Large intestine (tissue), 3 donors: Measurements from ENCODE around the gene LAMA1. TPM values are rescaled to one million over a fixed set of nuclear protein-coding genes. Genes with fewer than 3 reads are reported as not detected.

ENCODE experiments used
- DNase-seq, 2 donors: peaks; one replicate each; pipeline versions ENCODE4 v3.0.0 to v3.0.0-alpha.2; 2013
- H3K27ac ChIP-seq: one replicate; pipeline ENCODE4 v1.5.1; 2013; ENCODE audit warnings: low read length
- H3K27me3 ChIP-seq: 2 replicates; pipeline ENCODE4 v1.6.1; 2013; ENCODE audit warnings: low read length; ENCODE audit not compliant: control insufficient read depth, insufficient read depth
- H3K36me3 ChIP-seq: 2 replicates; pipeline ENCODE4 v1.6.1; 2013; ENCODE audit warnings: low read length; ENCODE audit not compliant: control insufficient read depth, insufficient read depth
- H3K4me1 ChIP-seq: one replicate; pipeline ENCODE4 v1.6.1; 2013; ENCODE audit warnings: low read length; ENCODE audit not compliant: control insufficient read depth, insufficient read depth
- H3K4me3 ChIP-seq: one replicate; pipeline ENCODE4 v1.5.1; 2013; ENCODE audit warnings: low read length
- H3K9me3 ChIP-seq: one replicate; pipeline ENCODE4 v1.6.1; 2013; ENCODE audit warnings: mild to moderate bottlenecking, low read depth, low read length, moderate library complexity; ENCODE audit not compliant: control insufficient read depth
- WGBS: methylation state at CpG from one replicate; pipeline ENCODE4 v1.1.5; 2013; ENCODE audit warnings: low lambda C conversion rate; ENCODE audit not compliant: insufficient coverage; 5-methylcytosine and 5-hydroxymethylcytosine counted together
- polyA plus RNA-seq: library from polyadenylated mRNA; unstranded; fragments of 120-200 nt; gene quantifications from one replicate; pipeline ENCODE4 v1.2.1, GENCODE V29; 2013

LAMA1 gene
- polyA plus RNA-seq, 1 donor: 2.3 TPM

GRCh38 chr18:6938003-6938402 is 179.6 kb downstream of the LAMA1 start:
- 67% methylated on average over 1 of the region's 7 CpGs for WGBS
- H3K4me3 ChIP-seq: no peak overlapping the region
- no peaks in the 10 kb centered on the region for H3K36me3 ChIP-seq
- H3K4me1 ChIP-seq: no peaks in the 10 kb centered on the region
- no peak overlapping the region for H3K27ac ChIP-seq
- no peak for DNase-seq
- no peaks in the 10 kb centered on the region for H3K27me3 ChIP-seq
- no peaks in the 10 kb centered on the region for H3K9me3 ChIP-seq

GRCh38 chr18:6934859-6935258 is 182.7 kb downstream of the LAMA1 start:
- Histone ChIP-seq H3K4me1 (no peaks in the 10 kb centered on the region), H3K27ac (no peak overlapping the region), H3K9me3 (peaks cover under 1% of the 10 kb centered on the region), H3K36me3 (no peaks in the 10 kb centered on the region), H3K4me3 (no peak overlapping the region), H3K27me3 (no peaks in the 10 kb centered on the region)
- DNase-seq: no peak
- no CpG with 5 or more reads among the region's 1 CpG for WGBS

GRCh38 chr18:6929370-6930102 is 188.1 kb downstream of the LAMA1 start:
- Histone ChIP-seq H3K36me3 (no peaks in the 10 kb centered on the region), H3K4me1 (peaks cover 2% of the 10 kb centered on the region), H3K27ac (no peak overlapping the region), H3K9me3 (peaks cover 5% of the 10 kb centered on the region), H3K27me3 (no peaks in the 10 kb centered on the region), H3K4me3 (no peak overlapping the region)
- no CpG with 5 or more reads among the region's 45 CpGs for WGBS
- DNase-seq: no peak

- Histone ChIP-seq H3K27me3 (no peaks in the 10 kb centered on the region), H3K4me3 (no peak overlapping the region), H3K27ac (no peak overlapping the region), H3K36me3 (no peaks in the 10 kb centered on the region), H3K9me3 (peaks cover 5% of the 10 kb centered on the region), H3K4me1 (peaks cover 2% of the 10 kb centered on the region)
- no CpG with 5 or more reads among the region's 11 CpGs for WGBS
- DNase-seq: no peak
Observed at GRCh38 chr18:6928359-6928758, 189.2 kb downstream of the LAMA1 start.

- DNase-seq: no peak
- no peaks in the 10 kb centered on the region for H3K36me3 ChIP-seq
- WGBS: 33% methylated on average over 1 of the region's 2 CpGs
Observed at GRCh38 chr18:6927153-6927552, 190.4 kb downstream of the LAMA1 start.

GRCh38 chr18:6923220-6923619 is 194.4 kb downstream of the LAMA1 start:
- Histone ChIP-seq H3K36me3 (no peaks in the 10 kb centered on the region), H3K9me3 (peaks cover 6% of the 10 kb centered on the region), H3K27me3 (no peaks in the 10 kb centered on the region), H3K4me3 (no peak overlapping the region), H3K4me1 (peaks cover 2% of the 10 kb centered on the region), H3K27ac (no peak overlapping the region)
- 40% methylated on average over 1 of the region's 1 CpG for WGBS
- no peak for DNase-seq

More at GRCh38 chr18:6927153-6927552, 190.4 kb downstream of the LAMA1 start:
- H3K27ac ChIP-seq: no peak overlapping the region
- H3K4me3 ChIP-seq: no peak overlapping the region
- peaks cover 2% of the 10 kb centered on the region for H3K4me1 ChIP-seq
- peaks cover 5% of the 10 kb centered on the region for H3K9me3 ChIP-seq
- no peaks in the 10 kb centered on the region for H3K27me3 ChIP-seq

- no peak for DNase-seq
- peaks cover 2% of the 10 kb centered on the region for H3K4me1 ChIP-seq
- H3K9me3 ChIP-seq: peaks cover 6% of the 10 kb centered on the region
- no peaks in the 10 kb centered on the region for H3K27me3 ChIP-seq
- no peak overlapping the region for H3K27ac ChIP-seq
- H3K4me3 ChIP-seq: no peak overlapping the region
- H3K36me3 ChIP-seq: no peaks in the 10 kb centered on the region
Observed at GRCh38 chr18:6921571-6921970, 196.0 kb downstream of the LAMA1 start.

GRCh38 chr18:6920099-6920955 is 197.3 kb downstream of the LAMA1 start:
- DNase-seq: peak; percentile 44 to 58
- no peak overlapping the region for H3K27ac ChIP-seq
- 0% methylated on average over 1 of the region's 37 CpGs for WGBS
- H3K4me3 ChIP-seq: no peak overlapping the region
- H3K27me3 ChIP-seq: no peaks in the 10 kb centered on the region
- H3K9me3 ChIP-seq: peaks cover 6% of the 10 kb centered on the region
- H3K36me3 ChIP-seq: no peaks in the 10 kb centered on the region
- H3K4me1 ChIP-seq: no peaks in the 10 kb centered on the region

- Histone ChIP-seq H3K4me1 (no peaks in the 10 kb centered on the region), H3K36me3 (no peaks in the 10 kb centered on the region), H3K27me3 (no peaks in the 10 kb centered on the region), H3K9me3 (peaks cover 6% of the 10 kb centered on the region), H3K27ac (no peak overlapping the region), H3K4me3 (no peak overlapping the region)
- DNase-seq: no peak
- WGBS: no CpG with 5 or more reads among the region's 3 CpGs
Observed at GRCh38 chr18:6917072-6917471, 200.5 kb downstream of the LAMA1 start.

- WGBS: no CpG with 5 or more reads among the region's 3 CpGs
- Histone ChIP-seq H3K9me3 (peaks cover 8% of the 10 kb centered on the region), H3K4me1 (no peaks in the 10 kb centered on the region), H3K4me3 (no peak overlapping the region), H3K36me3 (peaks cover 8% of the 10 kb centered on the region), H3K27ac (no peak overlapping the region), H3K27me3 (no peaks in the 10 kb centered on the region)
- no peak for DNase-seq
Observed at GRCh38 chr18:6901286-6901926, 216.2 kb downstream of the LAMA1 start.
